Measurements from ENCODE around the gene OR5H2. TPM values are rescaled to one million over a fixed set of nuclear protein-coding genes. Genes with fewer than 3 reads are reported as not detected.

OR5H2 gene
- total and polyA plus RNA-seq, 2 donors (not counting 3 experiments of a cell fraction or from before 2014, with no cell fraction given), result not detected

- no peak for TF ChIP-seq POLR2AphosphoS5 (IDR thresholded peaks at IDR 0.05; ENCODE audit: insufficient read depth, low read depth, low read length)
- TF ChIP-seq EZH2 (IDR thresholded peaks at IDR 0.05; ENCODE audit: borderline replicate concordance, low read depth, low read length, severe bottlenecking), result no peak
- no peak for TF ChIP-seq POLR2A (IDR thresholded peaks at IDR 0.05; ENCODE audit: low read depth, low read length)
- TF ChIP-seq MAX (IDR thresholded peaks at IDR 0.05; ENCODE audit: insufficient read depth, insufficient read length), result no peak
- TF ChIP-seq JUN (IDR thresholded peaks at IDR 0.05; ENCODE audit: borderline replicate concordance, insufficient read depth, insufficient read length, low read depth), result no peak
- TF ChIP-seq MYC (IDR thresholded peaks at IDR 0.05; ENCODE audit: low read depth, low read length), result no peak
- no peak for TF ChIP-seq CTCF (IDR thresholded peaks at IDR 0.05; ENCODE audit: extremely low read depth in 1 of 2, insufficient read depth in 1 of 2, low read depth in 1 of 2, low read length in 2 of 2)
- TF ChIP-seq GATA2 (IDR thresholded peaks at IDR 0.05; ENCODE audit: insufficient read depth, insufficient read length, low read depth, low read length), result no peak
- TF ChIP-seq FOS (IDR thresholded peaks at IDR 0.05; ENCODE audit: borderline replicate concordance, insufficient read depth, low read length), result no peak
- Histone ChIP-seq H3K36me3 (ENCODE audit: control insufficient read depth in 2 of 2, extremely low read depth in 1 of 2, insufficient read depth in 2 of 2, low read length in 2 of 2) (no peaks in the 10 kb centered on the region), H4K20me1 (replicated peaks; ENCODE audit: control insufficient read depth, extremely low read depth, insufficient read depth, low read length) (no peaks in the 10 kb centered on the region), H2AFZ (ENCODE audit: low read depth, low read length) (no peak overlapping the region), H3K9ac (replicated peaks; ENCODE audit: extremely low read depth, insufficient read depth, low read length) (no peak overlapping the region), H3K79me2 (ENCODE audit: control insufficient read depth, insufficient read depth, low read length) (no peaks in the 10 kb centered on the region), H3K9me1 (replicated peaks; ENCODE audit: control insufficient read depth, extremely low read depth, insufficient read depth, low read length) (no peaks in the 10 kb centered on the region), H3K4me3 (replicated peaks in 1 of 3; ENCODE audit: insufficient read depth in 1 of 3, low read depth in 1 of 3, low read length in 3 of 3) (no peak overlapping the region), H3K27me3 (ENCODE audit: control insufficient read depth in 2 of 2, insufficient read depth in 2 of 2, low read length in 2 of 2) (peaks cover 5 to 8% of the 10 kb centered on the region in 2 experiments), H3K4me2 (ENCODE audit: insufficient read depth, low read length) (no peak overlapping the region), H3K4me1 (ENCODE audit: control insufficient read depth, extremely low read depth, insufficient read depth, low read length) (no peaks in the 10 kb centered on the region), H3K27ac (ENCODE audit: insufficient read depth, low read depth, low read length) (no peak overlapping the region), H3K9me3 (replicated peaks; ENCODE audit: control insufficient read depth, insufficient read depth, low read length) (no peaks in the 10 kb centered on the region)
- no TSS peak for BruUV-seq (replicated peaks)
- ChIA-PET CTCF (interaction anchor here (0.7 to 3.6 kb wide), 9 partner anchors 9 to 565 kb away, joined by 3 to 72 read pairs (median 5); partner anchors contain the start of gene ARL6), POLR2A (no interaction called here)
- intact Hi-C loops (cut with micrococcal nuclease), result loop anchor here (1.0 kb wide), 1 partner anchor 290 kb away; no protein-coding TSS in a partner anchor
- no peak for DNase-seq (ENCODE audit: low read depth, low spot score)
- dilution Hi-C loops (cut with MboI; ENCODE audit: extremely low pct_ligation_motif_present, low sequenced_read_pairs), result no loop called here
- no peak for FAIRE-seq
Measured at GRCh38 chr3:98328933-98329332, 46.6 kb downstream of the OR5H2 start.

Data from endothelial cell of umbilical vein (primary cell).